Mammary epithelial cell (primary cell): ENCODE results near the gene MYRF.

Experiments
- EZH2 ChIP-seq: IDR thresholded peaks from 2 replicates; pipeline ENCODE4 v1.6.1; 2012; ENCODE audit warnings: low read length, inconsistent platforms, borderline replicate concordance
- TF ChIP-seq, protein P1 (sequence below), 2 donors: IDR thresholded peaks in 1 of 2; conservative IDR thresholded peaks in 1 of 2; 2 replicates each; pipeline ENCODE4 v1.5.1; 2011 to 2012; ENCODE audit warnings: inconsistent platforms in 2 of 2, low read length in 2 of 2, mild to moderate bottlenecking in 2 of 2, control low read depth in 1 of 2, low read depth in 1 of 2; ENCODE audit not compliant: insufficient read depth in 1 of 2; ENCODE audit errors: extremely low read depth in 1 of 2

DNA sequence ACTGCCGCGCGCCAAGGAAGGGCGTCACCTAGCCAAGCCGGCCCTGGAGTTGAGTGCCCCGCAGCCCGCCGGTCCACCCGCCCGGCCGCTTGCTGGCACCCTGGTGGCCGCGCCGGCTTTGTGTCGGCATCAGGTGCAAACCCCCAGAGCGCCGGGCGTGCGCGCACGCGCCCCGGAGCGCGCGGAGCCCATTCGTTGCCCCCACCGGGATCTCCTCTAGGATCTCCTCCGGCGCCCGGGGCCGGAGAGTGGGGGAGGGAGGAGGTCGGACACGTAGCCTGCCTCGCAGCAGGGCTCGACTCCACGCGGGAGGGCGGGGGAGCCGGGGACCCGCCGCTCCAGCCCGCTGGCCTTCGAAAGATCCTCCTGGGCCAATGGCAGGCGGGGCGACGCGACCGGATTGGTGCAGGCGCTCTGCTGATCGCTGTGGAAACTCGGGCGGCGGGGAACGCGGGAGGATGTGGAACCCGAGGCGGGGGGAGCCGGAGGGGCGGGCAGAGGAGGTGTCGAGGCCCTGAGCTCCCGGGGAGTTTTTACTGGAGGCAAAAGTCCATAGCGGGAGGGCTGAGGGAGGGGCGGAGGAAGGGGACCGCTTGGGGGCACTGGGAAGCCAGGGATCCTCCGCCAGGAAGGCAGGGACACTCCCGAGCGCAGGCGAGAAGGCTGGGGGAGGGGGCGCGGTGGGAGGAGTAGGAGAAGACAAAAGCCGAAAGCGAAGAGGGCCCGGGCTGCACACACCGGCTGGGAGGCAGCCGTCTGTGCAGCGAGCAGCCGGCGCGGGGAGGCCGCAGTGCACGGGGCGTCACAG lies 75.3 kb downstream of the MYRF start, which contains the start of gene FADS2:
- TF ChIP-seq, protein P1, sequence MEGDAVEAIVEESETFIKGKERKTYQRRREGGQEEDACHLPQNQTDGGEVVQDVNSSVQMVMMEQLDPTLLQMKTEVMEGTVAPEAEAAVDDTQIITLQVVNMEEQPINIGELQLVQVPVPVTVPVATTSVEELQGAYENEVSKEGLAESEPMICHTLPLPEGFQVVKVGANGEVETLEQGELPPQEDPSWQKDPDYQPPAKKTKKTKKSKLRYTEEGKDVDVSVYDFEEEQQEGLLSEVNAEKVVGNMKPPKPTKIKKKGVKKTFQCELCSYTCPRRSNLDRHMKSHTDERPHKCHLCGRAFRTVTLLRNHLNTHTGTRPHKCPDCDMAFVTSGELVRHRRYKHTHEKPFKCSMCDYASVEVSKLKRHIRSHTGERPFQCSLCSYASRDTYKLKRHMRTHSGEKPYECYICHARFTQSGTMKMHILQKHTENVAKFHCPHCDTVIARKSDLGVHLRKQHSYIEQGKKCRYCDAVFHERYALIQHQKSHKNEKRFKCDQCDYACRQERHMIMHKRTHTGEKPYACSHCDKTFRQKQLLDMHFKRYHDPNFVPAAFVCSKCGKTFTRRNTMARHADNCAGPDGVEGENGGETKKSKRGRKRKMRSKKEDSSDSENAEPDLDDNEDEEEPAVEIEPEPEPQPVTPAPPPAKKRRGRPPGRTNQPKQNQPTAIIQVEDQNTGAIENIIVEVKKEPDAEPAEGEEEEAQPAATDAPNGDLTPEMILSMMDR (conservative IDR thresholded peaks at IDR 0.05 in 1 of 2, IDR thresholded peaks at IDR 0.05 in 1 of 2; ENCODE audit: extremely low read depth in 1 of 2, insufficient read depth in 1 of 2, low read depth in 1 of 2, low read length in 2 of 2): no peak
- TF ChIP-seq EZH2: no peak
